GM18519 (cell line): ENCODE data around the gene BDP1.
"Not testable (repeated sequence)": the region's sequence is repeated elsewhere in the genome, so short reads cannot be mapped to it uniquely, and the experiment has no call there.

Experiments used
- ATAC-seq: cut with Tn5 transposase; IDR thresholded peaks from one replicate; pipeline ENCODE4 v1.9.1; 2021; ENCODE audit warnings: mild to moderate bottlenecking, moderate library complexity; ENCODE audit not compliant: unreplicated experiment, low FRiP score

The BDP1 gene, protein sequence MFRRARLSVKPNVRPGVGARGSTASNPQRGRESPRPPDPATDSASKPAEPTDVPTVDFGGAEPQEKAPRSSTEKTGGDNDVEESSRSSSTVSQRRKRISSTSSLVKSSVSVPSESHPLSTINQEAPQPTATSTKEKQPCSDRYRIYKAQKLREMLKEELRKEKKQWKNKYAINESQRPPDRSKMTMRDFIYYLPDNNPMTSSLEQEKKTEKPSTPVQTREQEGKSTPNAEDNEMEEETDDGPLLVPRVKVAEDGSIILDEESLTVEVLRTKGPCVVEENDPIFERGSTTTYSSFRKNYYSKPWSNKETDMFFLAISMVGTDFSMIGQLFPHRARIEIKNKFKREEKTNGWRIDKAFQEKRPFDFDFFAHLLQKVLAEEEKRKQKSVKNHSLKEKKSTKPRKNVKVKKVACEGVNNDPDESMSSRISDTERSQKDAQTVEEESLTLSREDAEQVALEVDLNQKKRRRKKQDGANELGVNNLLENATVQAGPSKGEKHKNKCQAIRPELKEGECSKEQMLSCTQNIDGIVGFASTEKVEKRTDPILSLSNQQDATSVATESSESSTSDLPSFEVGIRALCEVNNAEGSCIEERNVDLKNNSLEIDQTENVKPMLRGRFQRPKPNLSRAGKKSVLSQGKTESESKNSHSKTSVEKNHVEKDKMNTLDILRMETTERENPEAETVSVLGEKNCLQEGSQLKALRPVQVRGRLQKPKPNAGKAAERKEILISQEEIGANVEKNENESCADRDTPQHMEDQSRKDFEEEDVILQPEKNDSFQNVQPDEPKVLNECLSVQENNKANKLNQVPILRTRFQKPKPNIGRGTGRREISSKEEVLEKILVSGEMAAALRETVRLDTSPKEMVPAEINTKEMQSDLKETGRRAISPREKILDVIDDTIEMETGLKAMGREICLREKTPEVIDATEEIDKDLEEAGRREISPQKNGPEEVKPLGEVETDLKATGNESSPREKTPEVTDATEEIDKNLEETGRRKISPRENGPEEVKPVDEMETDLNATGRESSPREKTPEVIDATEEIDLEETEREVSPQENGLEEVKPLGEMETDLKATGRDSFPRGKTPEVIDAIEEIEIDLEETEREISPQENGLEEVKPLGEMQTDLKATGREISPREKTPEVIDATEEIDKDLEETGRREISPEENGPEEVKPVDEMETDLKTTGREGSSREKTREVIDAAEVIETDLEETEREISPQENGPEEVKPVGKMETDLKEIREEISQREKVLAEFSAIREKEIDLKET (N-terminal part only)

DNA sequence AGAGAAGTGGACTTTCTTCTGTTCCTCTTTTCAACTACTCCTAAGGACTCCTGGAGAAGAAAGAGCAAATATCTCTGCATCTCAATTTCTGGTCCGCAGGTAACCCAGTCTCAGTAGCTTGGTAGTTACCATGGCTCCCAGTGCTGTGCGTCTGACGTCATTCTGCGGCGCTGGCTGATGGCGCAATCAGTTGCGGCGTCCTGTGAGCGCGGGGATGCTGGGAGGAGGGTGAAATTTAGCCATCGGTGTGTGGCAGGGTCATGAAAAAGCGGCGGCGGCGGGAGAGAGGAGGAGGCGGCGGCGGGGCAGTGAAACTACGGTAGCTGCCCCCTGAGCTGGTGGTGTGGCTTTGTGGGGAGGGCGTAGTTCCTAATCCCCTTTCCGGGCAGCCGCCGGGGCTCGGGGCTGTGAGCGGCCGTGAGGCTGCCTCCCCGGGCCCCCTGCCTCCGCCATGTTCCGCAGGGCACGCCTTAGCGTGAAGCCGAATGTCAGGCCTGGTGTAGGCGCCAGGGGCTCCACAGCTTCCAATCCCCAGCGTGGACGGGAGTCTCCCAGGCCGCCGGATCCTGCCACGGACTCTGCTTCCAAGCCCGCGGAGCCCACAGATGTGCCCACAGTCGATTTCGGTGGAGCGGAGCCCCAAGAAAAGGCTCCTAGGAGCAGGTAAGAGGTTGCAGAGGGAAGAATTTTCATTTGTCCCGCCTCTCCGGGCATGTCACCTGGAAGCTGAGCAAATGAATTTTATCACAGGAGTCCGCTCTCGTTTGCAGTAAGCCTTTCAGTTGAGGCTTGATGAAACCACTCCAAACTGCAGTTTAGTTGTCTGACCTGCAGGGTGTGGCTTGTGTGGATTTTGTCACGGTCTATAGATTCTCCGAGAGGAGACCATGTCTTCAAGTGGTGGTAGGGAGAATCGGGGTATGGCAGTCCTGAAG is at the start of gene BDP1:
Gene BDP1 (plus strand): TSS at position 225 of the 935 bp plus-strand sequence. CDS start 227 bp downstream, at position 452.
- ATAC-seq, result peak; percentile 75

DNA sequence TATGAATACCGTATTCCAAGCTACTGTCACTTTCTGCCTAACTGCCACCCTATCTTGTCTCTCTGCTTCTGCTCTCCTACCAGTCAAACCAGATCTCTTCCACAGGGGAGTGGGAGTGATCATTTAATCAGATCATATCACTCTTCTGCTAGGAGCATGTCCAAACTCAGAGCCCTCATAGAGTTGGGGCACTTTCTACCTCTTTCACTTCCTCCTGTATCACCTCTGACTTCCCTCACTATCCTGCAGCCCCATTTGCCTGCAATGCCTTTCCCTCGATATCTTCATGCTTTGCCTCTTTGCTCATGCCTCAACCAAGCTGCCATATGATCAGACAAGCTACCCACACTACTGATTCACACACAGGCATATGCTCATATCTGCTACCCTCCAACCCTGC is 45.4 kb upstream of the BDP1 start:
- not testable (repeated sequence) for ATAC-seq

DNA sequence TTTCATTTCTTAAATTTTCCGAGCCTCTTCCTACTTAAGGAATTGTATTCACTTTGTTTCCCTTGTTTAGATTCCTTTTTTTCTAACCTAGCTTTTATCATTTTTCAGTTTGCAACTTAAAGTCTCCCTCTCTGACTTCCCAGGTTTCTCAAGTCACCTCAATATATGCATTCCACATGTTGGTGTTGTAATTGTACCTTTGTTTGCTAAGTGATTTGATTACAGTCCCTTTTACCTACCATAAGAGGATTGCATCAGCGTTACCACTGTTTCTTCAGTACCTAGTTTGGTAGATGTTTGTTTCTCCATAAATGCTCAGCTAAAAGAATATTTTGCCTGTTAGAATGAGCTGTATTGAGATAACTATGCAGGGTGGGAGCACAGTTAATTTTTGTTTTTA is 39.8 kb upstream of the BDP1 start:
- ATAC-seq, result not testable (repeated sequence)

DNA sequence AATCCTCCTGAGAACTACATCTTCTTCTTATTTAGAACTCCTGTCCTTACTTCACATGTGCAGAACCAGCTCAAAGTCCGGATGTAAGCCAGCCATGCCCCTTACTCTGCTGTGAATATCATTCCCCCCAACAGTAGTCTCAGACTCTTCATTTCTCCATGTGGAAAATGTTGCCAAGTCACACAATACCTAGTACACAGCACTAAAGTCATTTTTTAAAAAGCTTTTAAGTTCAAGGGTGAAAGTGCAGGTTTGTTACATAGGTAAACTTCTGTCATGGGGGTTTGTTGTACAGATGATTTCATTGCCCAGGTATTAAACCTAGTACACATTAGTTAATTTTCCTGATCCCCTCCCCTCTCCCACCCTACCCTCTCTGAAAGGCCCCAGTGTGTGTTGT is 37.4 kb upstream of the BDP1 start:
- ATAC-seq, result not testable (repeated sequence)

DNA sequence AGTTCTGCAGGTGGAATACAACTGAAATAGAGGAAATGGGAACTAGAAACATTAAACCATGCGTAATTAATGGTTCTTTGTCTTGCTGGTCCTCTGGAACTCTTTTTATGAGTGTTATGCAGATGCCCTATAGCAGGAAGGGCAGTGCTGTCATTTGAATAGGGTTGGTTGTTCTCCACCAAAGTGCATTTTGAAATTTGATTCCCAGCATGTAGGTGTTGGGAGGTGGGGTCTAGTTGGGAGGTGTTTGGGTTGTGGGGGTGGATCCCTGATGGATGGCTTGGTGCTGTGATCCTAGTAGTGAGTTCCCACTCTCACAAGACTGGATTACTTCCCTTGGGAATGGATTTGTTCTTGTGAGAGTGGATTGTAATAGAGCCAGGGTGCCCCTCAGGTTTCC is 34.2 kb upstream of the BDP1 start:
- ATAC-seq, result not testable (repeated sequence)

DNA sequence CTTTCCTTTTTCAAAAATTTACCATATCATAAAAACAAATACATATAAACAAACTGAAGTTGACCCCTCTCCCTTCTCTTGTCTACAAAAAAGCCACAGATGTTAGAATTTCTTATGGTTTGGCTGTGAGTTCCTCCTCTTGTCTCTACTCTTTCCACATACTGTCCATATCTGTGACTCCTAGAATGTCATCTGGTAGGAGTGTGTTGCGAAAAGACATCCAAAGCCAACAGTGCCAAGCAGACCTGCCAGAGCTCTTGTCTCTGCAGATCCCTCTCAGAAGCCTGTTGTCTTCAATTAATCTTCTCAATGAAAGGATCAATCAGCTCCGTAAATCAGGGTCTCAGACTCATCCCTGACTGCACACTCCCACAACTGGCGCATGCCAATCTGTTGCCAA is 31.6 kb upstream of the BDP1 start:
- not testable (repeated sequence) for ATAC-seq

DNA sequence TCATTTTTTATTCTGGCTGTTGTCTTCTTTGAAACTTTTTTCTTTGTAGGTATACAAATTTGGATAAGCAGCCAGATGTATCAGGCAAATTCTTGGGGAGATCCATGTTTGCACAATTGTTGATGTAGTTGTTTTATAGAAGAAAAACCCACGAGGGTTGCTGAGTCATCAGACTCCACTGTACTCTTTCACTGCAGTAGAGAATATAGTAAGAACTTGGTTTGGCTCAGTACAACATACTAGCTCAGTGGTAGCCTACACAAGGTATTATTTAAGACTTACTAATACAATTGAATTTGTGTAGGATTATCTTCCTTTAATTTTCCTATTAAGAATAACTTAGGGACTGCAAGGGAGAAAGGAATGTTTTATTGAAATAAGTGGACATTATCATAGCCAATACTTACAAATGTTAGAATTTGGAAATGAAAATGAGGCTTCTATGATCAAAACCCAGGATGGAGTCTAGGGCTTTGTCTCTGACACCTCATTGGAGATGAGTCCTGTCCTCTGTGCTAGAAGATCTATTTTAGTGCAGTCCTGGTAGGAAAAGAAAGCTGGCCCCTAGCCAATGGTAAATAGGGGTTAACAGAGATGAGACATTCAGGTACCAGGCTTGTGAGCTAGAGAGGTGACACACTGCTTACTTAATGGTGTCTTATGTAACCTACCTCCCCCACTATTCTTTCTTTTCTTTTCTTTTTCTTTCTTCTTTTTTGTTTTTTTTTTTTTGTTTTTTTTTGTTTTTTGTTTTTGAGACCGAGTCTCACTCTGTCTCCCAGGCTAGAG is 28.6 kb upstream of the BDP1 start:
- ATAC-seq, result not testable (repeated sequence)

DNA sequence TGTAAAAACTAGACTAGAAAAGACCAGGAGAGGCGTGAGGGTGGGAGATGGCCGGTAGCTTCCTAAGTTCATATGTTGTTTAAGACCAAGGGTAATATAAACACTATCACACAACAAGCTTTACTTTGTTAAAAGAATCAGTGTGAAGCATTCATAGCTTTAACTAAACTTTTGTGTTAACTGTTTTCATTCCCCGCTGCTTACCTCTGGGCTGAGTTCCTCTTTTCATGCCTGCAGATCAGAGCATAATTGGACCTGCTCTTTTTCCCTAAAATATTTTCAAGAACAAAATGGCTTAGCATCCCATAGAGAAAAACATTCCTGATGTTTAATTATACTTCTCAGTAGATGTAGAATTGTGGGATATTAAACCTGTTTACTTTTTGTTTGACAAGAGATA is 23.0 kb upstream of the BDP1 start:
- ATAC-seq, result not testable (repeated sequence)

DNA sequence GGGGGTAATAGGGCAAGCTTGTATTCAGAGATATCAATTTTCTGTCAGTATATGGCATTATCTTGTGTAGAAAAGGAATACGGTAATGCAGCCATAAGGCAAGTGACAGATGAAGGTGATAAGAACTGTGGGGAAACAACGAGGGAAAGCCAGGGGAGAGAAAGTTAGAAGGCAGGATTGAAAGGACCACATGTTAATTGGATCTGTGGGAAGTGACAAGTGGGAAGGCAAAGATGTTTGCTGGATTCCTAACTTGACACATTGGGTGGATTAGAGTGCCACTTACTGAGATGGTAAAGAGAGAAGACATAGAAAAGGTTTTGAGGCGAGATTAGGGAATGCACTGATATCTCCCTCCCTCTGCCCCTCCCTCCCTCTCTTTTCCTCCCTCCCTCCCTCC is 20.6 kb upstream of the BDP1 start:
- ATAC-seq, result not testable (repeated sequence)

DNA sequence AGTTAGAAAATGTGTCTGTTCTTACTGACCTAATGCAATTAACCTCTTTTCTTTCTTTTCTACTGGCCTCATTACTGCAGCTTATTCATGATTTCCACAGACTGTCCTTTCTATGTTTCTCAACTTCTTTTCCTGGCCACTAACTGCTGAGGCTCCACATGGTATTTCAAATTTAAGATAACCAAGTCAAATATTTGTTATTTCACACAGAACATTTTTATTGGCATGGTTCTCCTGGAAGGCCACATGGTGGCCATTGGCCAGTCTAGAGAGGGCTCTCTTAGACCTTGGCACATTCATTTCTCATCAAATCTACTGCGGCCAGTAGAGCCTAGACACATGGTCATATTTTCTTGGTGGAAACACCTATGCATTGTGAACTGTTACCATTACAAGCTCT is 13.9 kb upstream of the BDP1 start:
- ATAC-seq, result not testable (repeated sequence)

DNA sequence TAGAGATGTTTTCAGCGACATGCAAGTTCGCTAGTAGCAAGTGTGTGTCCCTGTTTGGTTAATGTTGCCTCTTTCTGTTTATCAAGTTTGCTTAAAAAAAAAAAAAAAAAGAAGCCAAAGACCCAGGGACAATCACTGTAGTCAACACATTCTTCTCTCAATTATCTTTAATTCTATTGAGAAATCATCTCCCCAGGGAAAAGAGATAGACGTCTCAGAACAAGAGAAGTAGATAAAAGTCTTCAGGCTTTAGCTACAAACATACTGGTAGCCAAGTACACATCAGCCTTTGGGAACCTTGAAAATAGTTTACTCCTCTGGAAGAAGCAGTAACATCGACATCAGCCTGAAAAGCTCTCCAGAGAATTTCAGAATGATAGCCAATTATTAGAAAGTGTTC is 11.6 kb upstream of the BDP1 start:
- not testable (repeated sequence) for ATAC-seq

DNA sequence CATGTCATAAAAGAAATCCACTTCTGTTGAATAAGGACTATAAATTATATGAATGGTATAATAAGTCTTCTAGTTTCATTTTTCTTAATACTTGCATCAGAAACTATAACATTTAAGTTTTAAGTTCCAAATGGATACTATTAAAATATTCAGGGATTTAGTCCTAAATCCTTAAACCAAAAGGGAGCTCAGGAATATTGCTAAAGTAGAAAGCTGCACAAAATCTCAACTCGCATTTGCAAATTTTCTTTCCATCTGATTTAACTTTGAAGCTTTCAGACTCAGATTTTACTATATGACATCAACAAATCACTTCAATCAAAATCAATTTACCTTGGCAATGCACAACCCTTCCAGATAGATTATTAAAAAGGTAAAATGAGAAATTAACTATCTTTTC is 10.4 kb upstream of the BDP1 start:
- not testable (repeated sequence) for ATAC-seq

DNA sequence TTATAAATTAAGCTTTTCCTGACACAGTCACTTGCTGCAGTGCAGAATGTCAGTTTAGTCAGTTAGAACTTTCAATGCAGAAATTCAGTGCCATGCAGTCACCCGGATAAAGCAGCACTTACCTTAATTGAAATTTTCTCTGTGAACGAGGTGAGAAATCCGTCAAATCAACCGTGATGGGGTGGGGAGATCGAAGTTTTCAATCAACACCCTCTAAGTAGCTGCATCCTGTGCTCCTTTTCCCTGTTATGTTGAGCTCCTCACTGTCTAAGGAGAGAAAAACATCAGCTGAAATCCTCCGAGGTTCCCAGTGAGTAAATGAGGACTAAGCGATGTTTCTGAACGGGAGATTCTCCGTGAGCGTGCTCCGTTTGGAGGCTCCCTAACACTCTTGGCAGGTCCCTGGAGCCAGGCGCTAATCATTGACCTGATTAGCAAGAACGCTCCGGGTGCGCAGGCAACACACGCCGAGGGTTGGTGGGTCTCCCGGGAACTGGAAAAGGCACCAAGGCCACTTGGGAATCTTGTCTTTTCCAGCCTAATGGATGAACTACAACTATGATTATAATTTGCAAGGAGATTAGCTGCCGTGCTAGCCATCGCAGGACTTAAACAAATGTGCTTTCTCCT is 9.8 kb upstream of the BDP1 start:
- not testable (repeated sequence) for ATAC-seq

DNA sequence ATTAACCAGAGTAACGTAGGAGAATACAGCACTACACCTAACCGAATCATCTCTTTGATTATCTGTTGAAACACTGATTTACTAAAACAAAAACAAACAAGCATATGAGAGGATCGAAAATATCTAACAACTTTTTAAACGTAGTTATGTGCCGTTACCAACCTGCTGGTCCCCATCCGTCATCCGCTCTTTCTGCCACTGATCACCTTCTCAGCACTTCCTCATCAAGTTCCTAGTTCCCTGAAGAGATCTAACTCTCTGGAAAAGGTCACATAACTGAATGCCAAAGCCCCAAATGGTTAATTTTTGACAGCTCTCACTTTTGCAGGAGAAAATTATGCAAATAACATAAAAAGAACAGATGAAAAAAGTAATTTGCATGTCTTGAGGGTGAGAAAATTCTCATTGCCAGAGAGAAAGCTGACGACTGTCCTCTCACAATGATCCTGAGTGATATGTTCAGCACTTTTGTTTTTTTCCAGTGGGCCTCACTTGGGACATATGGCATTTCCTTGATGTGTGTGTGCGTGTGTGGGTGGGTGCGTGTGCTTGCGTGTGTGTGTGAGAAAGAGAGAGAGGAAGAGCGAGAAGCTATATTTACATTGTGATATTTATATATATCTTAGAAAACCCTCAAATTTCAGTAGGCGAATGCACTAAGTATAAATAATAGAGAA is 8.8 kb upstream of the BDP1 start:
- ATAC-seq, result not testable (repeated sequence)

DNA sequence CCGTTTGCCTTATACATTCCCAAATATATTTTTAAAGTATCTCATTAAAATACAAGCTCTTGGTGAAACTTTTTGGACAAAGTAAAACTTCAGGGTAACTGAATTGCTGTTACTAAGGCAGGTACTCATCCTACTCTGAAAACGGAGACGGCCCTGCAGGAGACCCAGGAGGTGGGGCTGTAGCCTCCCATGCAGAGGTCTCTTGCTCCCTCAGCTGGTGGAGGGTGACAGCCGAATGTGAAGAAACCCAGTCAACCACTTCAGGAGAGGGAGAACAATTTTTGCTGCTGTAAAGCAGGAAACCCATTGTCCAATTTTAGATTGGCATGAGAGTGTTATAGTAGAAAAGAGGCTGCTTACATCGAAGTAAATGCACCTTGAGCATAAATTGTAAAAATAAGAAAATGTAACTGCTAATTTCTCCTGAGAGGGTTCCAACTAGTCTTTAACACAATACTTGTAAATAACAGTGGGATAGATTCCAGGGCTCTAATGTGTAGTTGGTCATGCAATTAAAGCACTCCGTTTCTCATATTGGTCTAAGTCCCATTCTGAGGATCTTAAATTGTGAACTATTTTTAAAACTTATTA is 8.1 kb upstream of the BDP1 start:
- peak; percentile 66 for ATAC-seq

DNA sequence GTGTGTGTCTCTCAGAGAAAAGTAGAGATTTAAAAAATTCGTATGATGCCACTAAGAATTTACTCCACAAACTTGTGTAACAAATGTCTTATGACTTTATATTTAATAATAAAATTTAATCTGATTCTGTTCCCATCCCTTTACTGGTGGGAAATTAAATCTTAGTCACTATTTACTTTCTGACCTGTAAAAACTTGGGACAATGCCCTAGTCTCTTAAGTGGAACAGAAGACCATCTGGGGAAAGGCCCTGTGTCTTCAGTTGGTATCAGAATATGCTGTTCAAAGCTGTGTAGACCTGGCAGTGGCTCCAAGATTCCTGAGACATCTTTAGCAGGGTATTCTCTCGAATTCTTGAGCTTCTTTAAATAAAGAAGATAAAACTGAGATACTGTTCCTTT is 2.6 kb upstream of the BDP1 start:
- no peak for ATAC-seq

DNA sequence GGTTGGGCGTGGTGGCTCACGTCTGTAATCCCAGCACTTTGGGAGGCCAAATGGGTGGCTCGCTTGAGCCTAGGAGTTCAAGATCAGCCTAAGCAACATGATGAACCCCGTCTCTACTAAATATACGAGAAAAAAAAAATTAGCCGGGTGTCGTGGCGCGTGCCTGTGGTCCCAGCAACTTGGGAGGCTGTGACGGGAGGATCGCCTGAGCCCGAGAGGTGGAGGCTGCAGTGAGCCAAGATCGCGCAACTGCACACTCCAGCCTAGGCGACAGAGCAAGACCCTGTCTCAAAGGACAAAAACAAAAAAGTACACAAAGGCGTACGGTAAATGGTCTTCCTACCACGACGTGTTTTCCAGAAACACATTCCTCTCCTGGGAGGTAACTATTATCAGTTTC is 538 bp upstream of the BDP1 start:
- ATAC-seq, result no peak
